Measurements from ENCODE around the gene BCAS3.

DNA sequence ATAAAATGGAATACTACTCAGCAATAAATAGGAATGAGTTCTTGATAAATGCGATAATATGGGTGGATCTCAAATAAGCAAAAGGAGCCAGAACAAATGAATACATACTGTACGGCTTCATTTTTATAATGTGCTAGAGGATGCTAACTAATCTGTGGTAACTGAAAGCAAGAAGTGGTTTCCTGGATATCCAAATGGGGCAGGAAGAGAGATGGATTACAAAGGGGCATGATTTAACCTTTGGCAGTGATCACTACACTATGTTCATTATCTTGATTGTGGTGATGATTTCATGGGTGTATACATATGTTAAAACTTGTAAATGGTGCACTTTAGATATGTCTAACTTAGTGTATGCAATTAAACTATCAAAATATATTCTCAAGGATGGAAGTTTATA is 499.7 kb downstream of the BCAS3 start:
- TF ChIP-seq, protein P1, sequence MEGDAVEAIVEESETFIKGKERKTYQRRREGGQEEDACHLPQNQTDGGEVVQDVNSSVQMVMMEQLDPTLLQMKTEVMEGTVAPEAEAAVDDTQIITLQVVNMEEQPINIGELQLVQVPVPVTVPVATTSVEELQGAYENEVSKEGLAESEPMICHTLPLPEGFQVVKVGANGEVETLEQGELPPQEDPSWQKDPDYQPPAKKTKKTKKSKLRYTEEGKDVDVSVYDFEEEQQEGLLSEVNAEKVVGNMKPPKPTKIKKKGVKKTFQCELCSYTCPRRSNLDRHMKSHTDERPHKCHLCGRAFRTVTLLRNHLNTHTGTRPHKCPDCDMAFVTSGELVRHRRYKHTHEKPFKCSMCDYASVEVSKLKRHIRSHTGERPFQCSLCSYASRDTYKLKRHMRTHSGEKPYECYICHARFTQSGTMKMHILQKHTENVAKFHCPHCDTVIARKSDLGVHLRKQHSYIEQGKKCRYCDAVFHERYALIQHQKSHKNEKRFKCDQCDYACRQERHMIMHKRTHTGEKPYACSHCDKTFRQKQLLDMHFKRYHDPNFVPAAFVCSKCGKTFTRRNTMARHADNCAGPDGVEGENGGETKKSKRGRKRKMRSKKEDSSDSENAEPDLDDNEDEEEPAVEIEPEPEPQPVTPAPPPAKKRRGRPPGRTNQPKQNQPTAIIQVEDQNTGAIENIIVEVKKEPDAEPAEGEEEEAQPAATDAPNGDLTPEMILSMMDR (conservative IDR thresholded peaks at IDR 0.05), result no peak
- TF ChIP-seq ZFX (IDR thresholded peaks at IDR 0.05), result no peak

Data from C4-2B (cell line).